Liver (tissue), 9 donors: ENCODE results near the gene PDE3A. TPM values are rescaled to one million over a fixed set of nuclear protein-coding genes. Genes with fewer than 3 reads are reported as not detected.
"Not testable (repeated sequence)": the region's sequence is repeated elsewhere in the genome, so short reads cannot be mapped to it uniquely, and the experiment has no call there.

Experiments used
- DNase-seq: peaks from one replicate; pipeline ENCODE4 v3.0.0-alpha.2; 2017; ENCODE audit warnings: low spot score
- H3K27ac ChIP-seq, 2 donors: one replicate each; pipeline ENCODE4 v1.7.0; 2013; ENCODE audit warnings: inconsistent platforms in 2 of 2, low read length in 2 of 2, control low read depth in 1 of 2, low read depth in 1 of 2, mild to moderate bottlenecking in 1 of 2
- H3K27me3 ChIP-seq, 4 donors: one replicate each; pipeline versions ENCODE4 v1.6.1 to v1.7.0; 2013; ENCODE audit warnings: low read length in 3 of 4, inconsistent platforms in 1 of 4, mild to moderate bottlenecking in 1 of 4, moderate library complexity in 1 of 4; ENCODE audit not compliant: control insufficient read depth in 4 of 4, insufficient read depth in 4 of 4
- H3K36me3 ChIP-seq, 4 donors: one replicate each; pipeline versions ENCODE4 v1.6.1 to v1.7.0; 2013; ENCODE audit warnings: low read length in 3 of 4, mild to moderate bottlenecking in 3 of 4, low read depth in 1 of 4, moderate library complexity in 1 of 4; ENCODE audit not compliant: control insufficient read depth in 4 of 4, insufficient read depth in 3 of 4
- H3K4me1 ChIP-seq, 4 donors: one replicate each; pipeline versions ENCODE4 v1.6.1 to v1.7.0; 2013; ENCODE audit warnings: low read length in 3 of 4, mild to moderate bottlenecking in 3 of 4, moderate library complexity in 1 of 4; ENCODE audit not compliant: control insufficient read depth in 4 of 4, insufficient read depth in 4 of 4
- H3K4me3 ChIP-seq, 3 donors: one replicate each; pipeline versions ENCODE4 v1.6.1 to v1.7.0; 2013; ENCODE audit warnings: low read length in 3 of 3, control low read depth in 1 of 3, low read depth in 1 of 3, mild to moderate bottlenecking in 1 of 3
- H3K9ac ChIP-seq, 2 donors: one replicate each; pipeline ENCODE4 v1.7.0; 2013; ENCODE audit warnings: low read length in 2 of 2, mild to moderate bottlenecking in 2 of 2, moderate library complexity in 2 of 2, control low read depth in 1 of 2, low read depth in 1 of 2
- H3K9me3 ChIP-seq, 4 donors: one replicate each; pipeline versions ENCODE4 v1.6.1 to v1.7.0; 2013; ENCODE audit warnings: low read length in 3 of 4; ENCODE audit not compliant: control insufficient read depth in 4 of 4
- FOXA2 ChIP-seq: IDR thresholded peaks from 2 replicates; pipeline ENCODE4 v1.6.1; 2016; ENCODE audit warnings: antibody characterized with exemption
- HNF4G ChIP-seq: IDR thresholded peaks from 2 replicates; pipeline ENCODE4 v1.6.1; 2016; ENCODE audit warnings: antibody characterized with exemption
- RAD21 ChIP-seq, 2 donors: IDR thresholded peaks; 2 replicates each; pipeline ENCODE4 v1.6.1; 2016; ENCODE audit warnings: antibody characterized with exemption in 2 of 2, mild to moderate bottlenecking in 2 of 2
- TAF1 ChIP-seq: conservative IDR thresholded peaks from 2 replicates; pipeline ENCODE4 v1.6.1; 2016; ENCODE audit warnings: antibody characterized with exemption, mild to moderate bottlenecking
- YY1 ChIP-seq: IDR thresholded peaks from 2 replicates; pipeline ENCODE4 v1.6.1; 2016; ENCODE audit warnings: antibody characterized with exemption, mild to moderate bottlenecking
- WGBS: extraction: QIAGEN DNeasy Blood & Tissue Kit; methylation state at CpG from one replicate; pipeline ENCODE4 v1.1.7; 2013; 5-methylcytosine and 5-hydroxymethylcytosine counted together
- polyA plus RNA-seq, 2 donors: library from polyadenylated mRNA; stranded (reverse) in 1 of 2; unstranded in 1 of 2; fragments of 200-250 nt in 1 of 2; fragments of >200 nt in 1 of 2; fragmentation: Nextera tagmentation in 1 of 2; extraction: Ambion mirVana in 1 of 2; gene quantifications; one replicate each; pipeline versions ENCODE4 v1.2.1 to v1.2.3, GENCODE V29; 2013 to 2015
- total RNA-seq, 2 donors: library from RNA; depleted of rRNA; stranded (reverse); fragments of >200 nt; gene quantifications; one replicate each; pipeline ENCODE4 v1.2.3, GENCODE V29; 2014
- TF ChIP-seq, protein P1 (sequence below): IDR thresholded peaks from 2 replicates; pipeline ENCODE4 v1.6.1; 2016; ENCODE audit warnings: antibody characterized with exemption
- TF ChIP-seq, protein P2 (sequence below): IDR thresholded peaks from 2 replicates; pipeline ENCODE4 v1.6.1; 2016; ENCODE audit warnings: antibody characterized with exemption
- TF ChIP-seq, protein P3 (sequence below): fragments of 150-350 bp; IDR thresholded peaks from 2 replicates; pipeline ENCODE4 v1.5.1; 2017; ENCODE audit warnings: improper control_type of control experiment, low read depth, low read length; ENCODE audit not compliant: missing input control
- donor health status: healthy.
- donor health status: healthy.
- donor health status: healthy.
- donor health status: healthy.
- donor health status: healthy.

Gene PDE3A
- total and polyA plus RNA-seq, 4 donors = 0.50 to 3.8 (median 2.2) TPM

DNA sequence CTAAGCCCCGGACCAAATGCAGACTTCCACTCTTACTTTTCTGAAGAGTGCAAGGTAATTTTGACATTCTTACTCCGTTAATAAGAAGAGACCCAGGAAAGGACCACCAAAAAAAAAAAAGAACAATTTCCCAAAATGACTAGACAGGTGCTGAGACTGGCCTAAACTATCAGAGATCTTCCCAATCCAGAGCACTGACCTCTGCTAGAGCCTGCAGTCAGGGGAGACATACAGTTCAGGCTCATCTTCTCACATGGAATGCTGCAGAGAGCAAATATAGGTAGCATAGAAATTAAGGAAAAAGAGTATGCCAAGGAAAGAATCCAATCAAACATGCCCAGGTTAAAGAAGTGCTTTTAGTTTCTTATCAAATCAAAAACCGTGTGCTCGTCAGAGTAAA, 177.9 kb downstream of the PDE3A start (continued):
- TF ChIP-seq, protein P1, sequence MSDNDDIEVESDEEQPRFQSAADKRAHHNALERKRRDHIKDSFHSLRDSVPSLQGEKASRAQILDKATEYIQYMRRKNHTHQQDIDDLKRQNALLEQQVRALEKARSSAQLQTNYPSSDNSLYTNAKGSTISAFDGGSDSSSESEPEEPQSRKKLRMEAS = no peak
- no peak for TF ChIP-seq TAF1

DNA sequence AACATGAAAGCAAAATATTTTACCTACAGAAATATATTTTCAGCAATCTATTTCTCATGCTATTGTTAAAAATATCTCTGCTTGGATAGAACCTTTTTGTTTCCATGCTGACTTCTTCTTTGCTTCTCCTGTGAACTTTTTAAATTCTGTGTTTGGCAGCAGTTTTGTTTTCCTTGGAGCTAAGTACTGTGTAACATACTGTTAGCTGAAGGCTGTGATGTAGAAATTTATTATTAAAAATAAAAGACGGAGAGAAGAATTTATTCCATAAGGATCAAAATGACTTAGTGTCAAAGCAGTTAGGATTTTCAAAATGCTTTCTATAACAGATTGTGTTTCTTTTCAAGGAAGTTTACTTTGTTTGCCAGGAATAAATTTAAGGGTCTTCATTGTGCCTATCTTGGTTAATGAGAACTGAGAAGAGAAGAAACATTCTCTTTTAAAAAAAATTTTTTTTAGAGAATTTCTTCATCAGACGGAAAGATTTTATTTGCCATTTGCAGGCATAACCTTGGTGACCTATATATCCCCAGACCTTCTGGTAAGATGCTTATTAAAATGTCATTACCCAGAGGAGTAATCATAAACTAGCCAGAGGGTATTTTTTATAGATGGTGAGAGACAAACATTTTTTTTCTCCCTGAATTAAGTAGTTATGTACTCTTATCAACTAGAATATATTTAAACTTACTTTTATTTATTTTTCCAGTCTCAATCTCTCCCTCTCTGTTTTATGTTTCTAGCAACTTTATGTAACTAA, 179.7 kb downstream of the PDE3A start:
- no peak overlapping the region for H3K4me3 ChIP-seq
- no peaks in the 10 kb centered on the region for H3K4me1 ChIP-seq
- no peak overlapping the region for H3K27ac ChIP-seq
- no peak overlapping the region for H3K9ac ChIP-seq
- TF ChIP-seq HNF4G = no peak
- TF ChIP-seq, protein P2, sequence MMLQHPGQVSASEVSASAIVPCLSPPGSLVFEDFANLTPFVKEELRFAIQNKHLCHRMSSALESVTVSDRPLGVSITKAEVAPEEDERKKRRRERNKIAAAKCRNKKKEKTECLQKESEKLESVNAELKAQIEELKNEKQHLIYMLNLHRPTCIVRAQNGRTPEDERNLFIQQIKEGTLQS = no peak
- no peak for TF ChIP-seq YY1
- TF ChIP-seq, protein P1 = no peak
- 59% methylated on average over 2 of the region's 2 CpGs for WGBS
- no peak for DNase-seq
- H3K9me3 ChIP-seq = no peaks in the 10 kb centered on the region
- H3K36me3 ChIP-seq = no peaks in the 10 kb centered on the region
- no peaks in the 10 kb centered on the region for H3K27me3 ChIP-seq

DNA sequence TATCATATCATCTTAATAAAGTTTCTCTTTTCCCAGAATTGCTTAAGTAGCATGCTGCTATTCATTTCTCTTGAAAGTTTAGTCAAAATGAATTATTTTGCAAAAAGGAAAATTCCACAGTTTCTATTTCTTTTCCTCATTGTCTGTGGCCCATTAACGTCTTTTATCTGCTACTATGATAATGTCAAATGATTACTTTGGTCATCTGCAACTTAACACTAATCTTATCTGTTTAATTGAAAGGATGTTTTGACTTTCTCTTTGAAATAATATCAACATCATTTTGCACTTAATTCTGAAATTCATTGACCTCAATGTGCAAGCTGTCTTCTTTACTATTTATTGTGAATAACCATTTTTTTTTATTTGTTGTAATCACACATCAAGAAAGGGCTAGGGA, 180.3 kb downstream of the PDE3A start:
- Histone ChIP-seq H3K36me3 (no peaks in the 10 kb centered on the region), H3K27ac (no peak overlapping the region), H3K9me3 (no peaks in the 10 kb centered on the region), H3K4me1 (no peaks in the 10 kb centered on the region), H3K27me3 (no peaks in the 10 kb centered on the region), H3K4me3 (no peak overlapping the region), H3K9ac (no peak overlapping the region)
- TF ChIP-seq, protein P1 = no peak
- no peak for DNase-seq
- WGBS = 43% methylated on average over 1 of the region's 1 CpG

DNA sequence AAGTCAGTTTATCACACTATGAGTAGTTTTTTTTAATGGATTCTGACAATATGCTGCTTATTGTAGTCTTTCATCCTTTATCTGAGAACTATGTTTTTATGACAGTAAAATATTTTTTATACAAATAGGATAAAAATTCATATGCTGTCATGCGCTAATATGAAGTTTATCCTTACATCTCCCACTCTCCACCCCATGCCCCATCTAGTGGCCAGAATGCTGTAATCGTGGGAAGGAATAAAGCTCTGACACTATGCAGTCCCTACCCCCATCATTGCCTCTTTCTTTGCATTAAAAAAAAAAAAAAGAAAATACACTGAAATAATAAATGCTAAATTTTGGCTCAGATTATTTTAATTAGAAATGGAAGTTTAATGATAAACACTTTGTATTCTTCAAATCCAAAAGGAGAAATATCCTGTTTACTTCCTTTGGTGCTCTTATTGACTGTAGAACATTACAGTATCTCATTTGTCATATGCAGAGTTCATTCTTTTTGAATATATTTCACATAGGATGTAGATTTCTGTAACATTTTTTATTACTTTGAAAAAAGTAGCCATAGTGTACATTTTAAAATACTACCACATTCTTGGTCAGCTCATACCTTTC, 180.9 kb downstream of the PDE3A start:
- Histone ChIP-seq H3K27me3 (no peaks in the 10 kb centered on the region), H3K4me3 (no peak overlapping the region), H3K36me3 (no peaks in the 10 kb centered on the region), H3K9ac (no peak overlapping the region), H3K4me1 (no peaks in the 10 kb centered on the region), H3K9me3 (no peaks in the 10 kb centered on the region), H3K27ac (no peak overlapping the region)
- DNase-seq = no peak
- 46% methylated on average over 2 of the region's 2 CpGs for WGBS
- TF ChIP-seq, protein P3, sequence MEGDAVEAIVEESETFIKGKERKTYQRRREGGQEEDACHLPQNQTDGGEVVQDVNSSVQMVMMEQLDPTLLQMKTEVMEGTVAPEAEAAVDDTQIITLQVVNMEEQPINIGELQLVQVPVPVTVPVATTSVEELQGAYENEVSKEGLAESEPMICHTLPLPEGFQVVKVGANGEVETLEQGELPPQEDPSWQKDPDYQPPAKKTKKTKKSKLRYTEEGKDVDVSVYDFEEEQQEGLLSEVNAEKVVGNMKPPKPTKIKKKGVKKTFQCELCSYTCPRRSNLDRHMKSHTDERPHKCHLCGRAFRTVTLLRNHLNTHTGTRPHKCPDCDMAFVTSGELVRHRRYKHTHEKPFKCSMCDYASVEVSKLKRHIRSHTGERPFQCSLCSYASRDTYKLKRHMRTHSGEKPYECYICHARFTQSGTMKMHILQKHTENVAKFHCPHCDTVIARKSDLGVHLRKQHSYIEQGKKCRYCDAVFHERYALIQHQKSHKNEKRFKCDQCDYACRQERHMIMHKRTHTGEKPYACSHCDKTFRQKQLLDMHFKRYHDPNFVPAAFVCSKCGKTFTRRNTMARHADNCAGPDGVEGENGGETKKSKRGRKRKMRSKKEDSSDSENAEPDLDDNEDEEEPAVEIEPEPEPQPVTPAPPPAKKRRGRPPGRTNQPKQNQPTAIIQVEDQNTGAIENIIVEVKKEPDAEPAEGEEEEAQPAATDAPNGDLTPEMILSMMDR = peak; percentile 32
- TF ChIP-seq FOXA2 = no peak
- peak; percentile 60 to 70 for TF ChIP-seq RAD21 (IDR thresholded peaks at IDR 0.05)

DNA sequence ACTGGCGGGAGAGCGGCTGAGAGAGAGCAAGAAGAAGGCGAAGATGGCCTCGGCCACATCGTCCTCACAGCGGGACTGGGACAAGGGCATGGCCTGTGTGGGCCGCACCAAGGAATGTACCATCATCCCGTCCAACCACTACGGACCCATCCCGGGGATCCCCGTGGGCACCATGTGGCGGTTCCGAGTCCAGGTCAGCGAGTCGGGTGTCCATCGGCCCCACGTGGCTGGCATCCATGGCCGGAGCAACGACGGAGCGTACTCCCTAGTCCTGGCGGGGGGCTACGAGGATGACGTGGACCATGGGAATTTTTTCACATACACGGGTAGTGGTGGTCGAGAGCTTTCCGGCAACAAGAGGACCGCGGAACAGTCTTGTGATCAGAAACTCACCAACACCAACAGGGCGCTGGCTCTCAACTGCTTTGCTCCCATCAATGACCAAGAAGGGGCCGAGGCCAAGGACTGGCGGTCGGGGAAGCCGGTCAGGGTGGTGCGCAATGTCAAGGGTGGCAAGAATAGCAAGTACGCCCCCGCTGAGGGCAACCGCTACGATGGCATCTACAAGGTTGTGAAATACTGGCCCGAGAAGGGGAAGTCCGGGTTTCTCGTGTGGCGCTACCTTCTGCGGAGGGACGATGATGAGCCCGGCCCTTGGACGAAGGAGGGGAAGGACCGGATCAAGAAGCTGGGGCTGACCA, 183.6 kb downstream of the PDE3A start:
- not testable (repeated sequence) for H3K9ac ChIP-seq, H3K27me3 ChIP-seq, DNase-seq, H3K4me3 ChIP-seq, H3K4me1 ChIP-seq, H3K9me3 ChIP-seq, H3K36me3 ChIP-seq, H3K27ac ChIP-seq
- 97% methylated on average over 48 of the region's 48 CpGs for WGBS

DNA sequence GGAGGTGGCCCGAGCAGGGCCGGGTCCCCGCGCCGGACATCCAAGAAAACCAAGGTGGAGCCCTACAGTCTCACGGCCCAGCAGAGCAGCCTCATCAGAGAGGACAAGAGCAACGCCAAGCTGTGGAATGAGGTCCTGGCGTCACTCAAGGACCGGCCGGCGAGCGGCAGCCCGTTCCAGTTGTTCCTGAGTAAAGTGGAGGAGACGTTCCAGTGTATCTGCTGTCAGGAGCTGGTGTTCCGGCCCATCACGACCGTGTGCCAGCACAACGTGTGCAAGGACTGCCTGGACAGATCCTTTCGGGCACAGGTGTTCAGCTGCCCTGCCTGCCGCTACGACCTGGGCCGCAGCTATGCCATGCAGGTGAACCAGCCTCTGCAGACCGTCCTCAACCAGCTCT, 184.2 kb downstream of the PDE3A start:
- not testable (repeated sequence) for H3K9ac ChIP-seq, H3K4me1 ChIP-seq, H3K27ac ChIP-seq, DNase-seq, H3K4me3 ChIP-seq, H3K27me3 ChIP-seq, H3K36me3 ChIP-seq, H3K9me3 ChIP-seq
- 91% methylated on average over 22 of the region's 23 CpGs for WGBS
